OCI-LY1 (cell line): ENCODE data around the gene CPSF3.

Experiments used
- H2AFZ ChIP-seq: fragments of 200-600 bp; sonication (generic), shearing (Covaris generic); 2 replicates; pipeline ENCODE4 v1.6.0; 2014; ENCODE audit warnings: antibody characterized with exemption, mild to moderate bottlenecking, low read length
- H3F3A ChIP-seq: fragments of 200-600 bp; sonication (generic), shearing (Covaris generic); 2 replicates; pipeline ENCODE4 v1.6.0; 2014; ENCODE audit warnings: mild to moderate bottlenecking, antibody characterized with exemption, low read length, moderate library complexity; ENCODE audit not compliant: insufficient read depth
- H3K27ac ChIP-seq: fragments of 200-600 bp; sonication (generic); 2 replicates; pipeline ENCODE4 v1.5.1; 2014; ENCODE audit warnings: low read length, mixed run types, mild to moderate bottlenecking, low read depth; ENCODE audit not compliant: poor library complexity, severe bottlenecking
- H3K27me3 ChIP-seq: fragments of 200-600 bp; sonication (generic); 2 replicates; pipeline ENCODE4 v1.6.0; 2014; ENCODE audit warnings: antibody characterized with exemption, mild to moderate bottlenecking, low read length, moderate library complexity; ENCODE audit not compliant: insufficient read depth
- H3K36me3 ChIP-seq: fragments of 200-600 bp; sonication (generic); 2 replicates; pipeline ENCODE4 v1.6.1; 2014; ENCODE audit warnings: mild to moderate bottlenecking, antibody characterized with exemption, low read length, moderate library complexity, mixed read lengths; ENCODE audit not compliant: insufficient read depth
- H3K4me1 ChIP-seq: fragments of 200-600 bp; sonication (generic); 2 replicates; pipeline ENCODE4 v1.5.1; 2014; ENCODE audit warnings: mild to moderate bottlenecking, low read length, moderate library complexity; ENCODE audit not compliant: insufficient read depth, severe bottlenecking
- H3K4me2 ChIP-seq: fragments of 200-600 bp; sonication (generic), shearing (Covaris generic); 2 replicates; pipeline ENCODE4 v1.6.1; 2014; ENCODE audit warnings: low read length
- H3K4me3 ChIP-seq: fragments of 200-600 bp; sonication (generic); 2 replicates; pipeline ENCODE4 v1.5.1; 2014; ENCODE audit warnings: low read length, low read depth, mild to moderate bottlenecking, mixed read lengths; ENCODE audit not compliant: poor library complexity, severe bottlenecking
- H3K79me2 ChIP-seq: fragments of 200-600 bp; shearing (Covaris generic); 2 replicates; pipeline ENCODE4 v1.6.1; 2016; ENCODE audit warnings: mixed run types, low read length, mixed read lengths; ENCODE audit not compliant: insufficient read depth
- H3K9ac ChIP-seq: fragments of 200-600 bp; sonication (generic), shearing (Covaris generic); 2 replicates; pipeline ENCODE4 v1.6.1; 2014; ENCODE audit warnings: mild to moderate bottlenecking, low read length, mixed read lengths
- H3K9me2 ChIP-seq: fragments of 200-600 bp; sonication (generic), shearing (Covaris generic); 2 replicates; pipeline ENCODE4 v1.6.1; 2014; ENCODE audit warnings: low read depth, mild to moderate bottlenecking, low read length, mixed read lengths
- H3K9me3 ChIP-seq: fragments of 200-600 bp; shearing (Covaris generic); 2 replicates; pipeline ENCODE4 v1.6.1; 2014; ENCODE audit warnings: low read length, mixed read lengths
- H4K20me1 ChIP-seq: fragments of 200-600 bp; sonication (generic), shearing (Covaris generic); 2 replicates; pipeline ENCODE4 v1.6.0; 2016; ENCODE audit warnings: mild to moderate bottlenecking, low read length; ENCODE audit not compliant: insufficient read depth
- CTCF ChIP-seq: fragments of 200-600 bp; sonication (generic), shearing (Covaris generic); IDR thresholded peaks from 2 replicates; pipeline ENCODE4 v1.5.1; 2017; ENCODE audit warnings: mild to moderate bottlenecking, antibody characterized with exemption, low read length, moderate library complexity, mixed read lengths
- EZH2 ChIP-seq: fragments of 200-600 bp; sonication (generic), shearing (Covaris generic); IDR thresholded peaks from 2 replicates; pipeline ENCODE4 v1.8.0; 2017; ENCODE audit warnings: borderline replicate concordance, mixed run types, mild to moderate bottlenecking, antibody characterized with exemption, low read length, moderate library complexity, mixed read lengths

The CPSF3 gene

GRCh38 chr2:9380702-9381628 lies 42.5 kb upstream of the CPSF3 start:
- no peaks in the 10 kb centered on the region for H3F3A ChIP-seq
- H3K4me3 ChIP-seq: no peak overlapping the region
- no peak overlapping the region for H3K4me2 ChIP-seq
- no peaks in the 10 kb centered on the region for H3K9me3 ChIP-seq
- H3K27me3 ChIP-seq: 0 out of 2 replicates have a peak, but pooled peaks cover 10% of the 10 kb centered on the region
- H3K79me2 ChIP-seq: no peaks in the 10 kb centered on the region
- H4K20me1 ChIP-seq: no peaks in the 10 kb centered on the region
- H3K4me1 ChIP-seq: no peaks in the 10 kb centered on the region
- no peak overlapping the region for H2AFZ ChIP-seq
- H3K36me3 ChIP-seq: no peaks in the 10 kb centered on the region
- no peak overlapping the region for H3K27ac ChIP-seq
- no peaks in the 10 kb centered on the region for H3K9me2 ChIP-seq
- TF ChIP-seq CTCF (no peak), EZH2 (no peak)
- H3K9ac ChIP-seq: no peak overlapping the region

GRCh38 chr2:9382604-9383235 lies 40.7 kb upstream of the CPSF3 start:
- Histone ChIP-seq H3K4me2 (no peak overlapping the region), H3K9me2 (no peaks in the 10 kb centered on the region), H3K79me2 (no peaks in the 10 kb centered on the region), H2AFZ (no peak overlapping the region), H3K27me3 (peaks cover 10% of the 10 kb centered on the region; the same call in 1 of the 2 replicates), H3K27ac (no peak overlapping the region), H3K4me3 (no peak overlapping the region), H3K4me1 (no peaks in the 10 kb centered on the region), H3K9ac (no peak overlapping the region), H4K20me1 (no peaks in the 10 kb centered on the region), H3K9me3 (no peaks in the 10 kb centered on the region), H3F3A (no peaks in the 10 kb centered on the region), H3K36me3 (no peaks in the 10 kb centered on the region)
- no peak for TF ChIP-seq EZH2

GRCh38 chr2:9384521-9384920 lies 38.9 kb upstream of the CPSF3 start:
- no peaks in the 10 kb centered on the region for H3K4me1 ChIP-seq
- no peaks in the 10 kb centered on the region for H3K9me3 ChIP-seq
- no peaks in the 10 kb centered on the region for H4K20me1 ChIP-seq

More at GRCh38 chr2:9384521-9384920, 38.9 kb upstream of the CPSF3 start:
- Histone ChIP-seq H2AFZ (no peak overlapping the region), H3K4me2 (no peak overlapping the region), H3K4me3 (no peak overlapping the region), H3K9me2 (no peaks in the 10 kb centered on the region), H3K27ac (no peak overlapping the region), H3K27me3 (peaks cover 10% of the 10 kb centered on the region; the same call in 1 of the 2 replicates), H3K9ac (no peak overlapping the region), H3K79me2 (no peaks in the 10 kb centered on the region), H3F3A (no peaks in the 10 kb centered on the region), H3K36me3 (no peaks in the 10 kb centered on the region)
- no peak for TF ChIP-seq CTCF
- no peak for TF ChIP-seq EZH2
